Stimulated activated CD8-positive, alpha-beta memory T cell treated with anti-CD3 and anti-CD28 coated beads, Interleukin-4, amount 100 ng/mL, for 1 hour (primary cell): ENCODE data around the gene NCAN.

Source experiments
- DNase-seq, 2 donors: peaks; one replicate each; pipeline ENCODE4 v3.0.0-alpha.2; 2020; ENCODE audit warnings: low read depth in 2 of 2, low spot score in 1 of 2

NCAN gene

GRCh38 chr19:19258589-19259338, 47.0 kb downstream of the NCAN start:
- DNase-seq = no peak

GRCh38 chr19:19259741-19260140, 48.0 kb downstream of the NCAN start:
- no peak for DNase-seq

- DNase-seq = no peak
Measured at GRCh38 chr19:19260417-19261214, 48.9 kb downstream of the NCAN start.

- no peak for DNase-seq
Measured at GRCh38 chr19:19261350-19262189, 49.8 kb downstream of the NCAN start.

- DNase-seq = no peak
Measured at GRCh38 chr19:19262190-19263057, 50.7 kb downstream of the NCAN start.

- DNase-seq = no peak
Measured at GRCh38 chr19:19263886-19264487, 52.2 kb downstream of the NCAN start.

GRCh38 chr19:19267305-19267704, 55.5 kb downstream of the NCAN start:
- no peak for DNase-seq

- no peak for DNase-seq
Measured at GRCh38 chr19:19268453-19269385, 57.0 kb downstream of the NCAN start.

GRCh38 chr19:19269952-19270694, 58.4 kb downstream of the NCAN start:
- DNase-seq = no peak

GRCh38 chr19:19270749-19271571, 59.2 kb downstream of the NCAN start:
- DNase-seq = no peak

GRCh38 chr19:19271828-19272599, 60.3 kb downstream of the NCAN start:
- no peak for DNase-seq

- no peak for DNase-seq
Measured at GRCh38 chr19:19274146-19274545, 62.4 kb downstream of the NCAN start.

GRCh38 chr19:19274716-19275565, 63.2 kb downstream of the NCAN start:
- no peak for DNase-seq

GRCh38 chr19:19276386-19276785, 64.6 kb downstream of the NCAN start:
- no peak for DNase-seq

- no peak for DNase-seq
Measured at GRCh38 chr19:19276851-19277250, 65.1 kb downstream of the NCAN start.

GRCh38 chr19:19278315-19278714, 66.6 kb downstream of the NCAN start:
- DNase-seq = no peak
